NCI-H510A (cell line): ENCODE measurements around the gene MRPL18.
A peak's percentile ranks its signal among the peaks of the same experiment; 100 is the strongest.
"Not testable (repeated sequence)": the region's sequence is repeated elsewhere in the genome, so short reads cannot be mapped to it uniquely, and the experiment has no call there.

ENCODE experiments used
- DNase-seq: peaks from one replicate; lab custom pipeline; 2025; lab: John Stamatoyannopoulos, UW

MRPL18 gene

DNA sequence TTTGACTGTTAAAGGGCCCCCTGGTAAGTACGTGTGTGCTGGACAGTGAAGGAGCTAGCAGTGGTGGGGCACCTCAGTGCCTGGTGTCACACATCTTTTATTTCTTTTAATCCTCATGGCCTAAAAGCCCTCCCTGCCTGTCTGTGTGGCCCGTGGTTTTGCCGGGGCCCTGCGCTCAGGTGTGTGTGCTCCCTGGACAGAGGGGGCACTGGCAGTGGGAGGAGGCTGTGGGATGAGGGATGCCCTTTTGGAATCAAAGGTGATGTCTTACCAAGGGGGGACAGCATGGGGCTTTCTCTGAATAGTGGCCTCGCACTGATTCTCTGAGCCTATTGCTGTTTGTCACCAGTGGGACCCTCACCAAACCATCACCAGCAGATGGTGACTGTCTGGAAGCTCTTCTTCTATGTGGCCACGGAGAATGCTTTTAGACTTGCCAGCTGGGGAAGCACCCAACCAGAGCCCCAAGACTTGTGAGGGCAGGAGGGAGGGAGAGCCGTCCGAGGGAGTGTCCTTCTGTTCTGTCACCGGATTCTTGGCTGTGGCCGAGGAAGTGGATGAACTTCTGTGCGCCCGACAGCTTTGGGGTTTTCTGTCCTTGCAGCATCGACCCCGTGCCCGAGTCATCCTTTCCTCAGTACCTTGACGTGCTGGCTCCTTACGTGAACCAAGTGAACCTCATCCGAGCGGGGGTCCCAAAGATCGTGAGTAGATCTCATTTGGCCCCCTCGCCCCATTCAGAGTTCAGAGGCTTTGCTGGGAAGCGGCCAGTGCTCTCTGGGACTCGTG is 27.9 kb downstream of the MRPL18 start:
- no peak for DNase-seq

DNA sequence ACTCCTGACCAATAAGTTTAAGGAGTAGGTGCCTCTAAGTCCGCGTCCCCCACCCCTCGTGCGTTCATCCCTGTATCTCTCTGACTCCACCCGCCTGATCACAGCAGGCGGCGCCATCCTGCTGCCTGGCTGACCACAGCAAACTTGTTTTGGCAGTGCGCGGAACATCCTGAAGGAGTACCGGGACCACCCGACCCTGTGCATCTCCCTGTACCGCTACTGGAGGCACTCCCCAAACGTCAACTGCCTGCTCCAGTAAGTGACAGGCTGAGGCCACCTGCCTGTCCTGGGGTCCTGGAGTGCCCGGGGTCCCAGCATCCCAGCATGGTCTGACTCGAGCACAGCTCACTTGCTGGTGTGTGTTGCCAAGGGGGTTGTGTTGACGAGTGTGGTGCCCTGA is 28.8 kb downstream of the MRPL18 start:
- DNase-seq = no peak

DNA sequence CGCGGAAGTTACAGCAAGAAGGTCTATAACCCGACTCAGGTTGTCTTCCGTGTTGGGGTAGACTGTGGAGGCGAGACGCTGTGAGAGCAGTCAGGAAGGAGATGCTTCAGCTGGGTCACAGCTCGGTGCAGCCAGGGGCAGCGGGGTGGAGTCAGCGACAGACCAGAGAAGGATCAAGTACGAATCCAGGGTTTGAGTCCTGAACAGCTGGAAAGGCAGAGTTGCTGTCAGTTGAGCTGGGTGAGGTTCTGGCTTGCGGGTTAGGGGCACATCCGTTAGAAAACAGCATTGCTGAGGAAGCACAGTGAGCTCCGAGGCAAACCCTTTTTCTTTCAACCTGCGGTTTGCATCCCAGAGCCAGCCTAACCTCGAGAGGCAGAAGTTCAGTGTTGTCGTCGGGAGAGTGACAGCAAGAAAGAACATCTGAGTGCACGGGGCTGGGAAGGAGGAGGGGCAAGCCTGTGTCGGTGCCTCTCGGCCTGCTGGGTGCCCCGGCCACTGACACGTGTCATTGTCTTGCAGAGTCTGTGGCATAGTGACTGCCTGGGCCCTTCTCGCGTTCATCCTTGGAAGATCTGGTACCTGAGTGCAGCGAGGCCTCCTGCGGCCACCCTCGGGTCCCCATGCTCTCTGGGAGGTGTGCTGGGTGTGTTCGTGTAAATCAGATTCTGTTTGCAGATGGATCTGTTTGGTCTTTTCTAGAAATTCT is 29.8 kb downstream of the MRPL18 start:
- DNase-seq = peak; percentile 9

DNA sequence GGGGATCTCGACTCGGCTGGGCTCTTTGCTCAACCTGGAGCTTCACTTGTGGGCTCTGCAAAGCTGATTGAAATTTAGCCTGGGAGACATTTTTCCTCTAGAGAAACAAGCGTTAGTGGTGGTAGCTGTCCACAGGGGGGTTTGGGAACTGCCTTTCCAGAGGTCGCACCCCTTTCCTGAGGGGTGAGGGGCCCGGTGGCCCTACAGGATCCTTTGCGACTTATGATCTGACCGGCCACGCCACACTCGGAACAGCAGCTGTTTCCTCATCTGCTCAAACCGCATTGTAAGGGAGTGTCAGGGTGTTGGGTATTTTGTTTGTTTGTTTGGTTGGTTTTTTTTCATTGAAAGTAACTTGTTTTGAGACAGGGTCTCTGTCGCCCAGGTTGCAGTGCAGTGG is 30.9 kb downstream of the MRPL18 start:
- DNase-seq = no peak

DNA sequence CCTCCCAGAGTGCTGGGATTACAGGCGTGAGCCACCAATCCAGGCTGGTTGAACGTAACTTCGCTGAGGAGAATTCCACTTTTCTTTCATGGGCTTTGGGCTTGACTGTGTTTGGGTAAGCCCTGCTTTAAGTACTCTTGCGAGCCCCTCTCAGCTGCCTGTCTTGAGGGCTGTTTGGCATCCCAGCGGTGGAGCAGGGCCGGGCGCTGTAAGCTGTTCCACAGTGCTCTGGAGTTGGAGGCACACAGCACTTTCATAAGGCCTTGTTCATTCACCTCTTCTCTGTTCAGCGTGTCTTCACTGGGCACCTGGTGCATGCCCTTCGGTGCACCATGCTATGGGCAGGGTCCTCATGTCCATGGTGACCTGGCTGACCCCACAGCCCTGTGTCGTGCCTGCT is 31.5 kb downstream of the MRPL18 start:
- DNase-seq = no peak

DNA sequence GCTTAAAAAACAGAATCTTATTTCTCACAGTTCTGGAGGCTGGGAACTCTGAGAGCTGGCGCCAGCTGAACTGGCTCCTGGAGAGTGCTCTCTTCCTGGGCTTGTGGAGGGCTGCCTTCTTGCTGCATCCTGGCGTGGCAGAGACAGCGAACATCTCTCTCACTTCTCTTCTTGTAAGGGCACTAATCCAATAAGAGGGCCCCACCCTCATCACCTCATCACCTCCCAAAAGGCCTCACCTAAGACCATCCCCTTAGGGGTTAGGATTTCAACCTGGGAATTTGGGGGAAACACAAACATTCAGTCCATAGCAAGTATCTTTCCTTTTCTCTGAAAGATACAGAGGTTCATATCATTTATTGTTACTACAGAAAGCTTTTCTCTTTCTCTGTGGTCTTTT is 33.7 kb downstream of the MRPL18 start:
- DNase-seq = no peak

DNA sequence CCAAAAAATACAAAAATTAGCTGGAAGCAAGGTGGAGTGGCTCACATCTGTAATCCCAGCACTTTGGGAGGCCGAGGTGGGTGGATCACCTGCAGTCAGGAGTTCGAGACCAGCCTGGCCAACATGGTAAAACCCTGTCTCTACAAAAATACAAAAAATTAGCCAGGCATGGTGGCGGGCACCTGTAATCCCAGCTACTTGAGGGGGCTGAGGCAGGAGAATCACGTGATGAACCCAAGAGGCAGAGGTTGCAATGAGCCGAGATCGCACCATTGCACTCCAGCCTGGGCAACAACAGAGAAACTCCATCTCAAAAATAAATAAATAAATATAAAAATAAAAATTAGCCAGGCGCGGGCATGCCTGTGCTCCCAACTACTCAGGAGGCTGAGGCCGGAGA is 34.4 kb downstream of the MRPL18 start:
- DNase-seq = not testable (repeated sequence)

DNA sequence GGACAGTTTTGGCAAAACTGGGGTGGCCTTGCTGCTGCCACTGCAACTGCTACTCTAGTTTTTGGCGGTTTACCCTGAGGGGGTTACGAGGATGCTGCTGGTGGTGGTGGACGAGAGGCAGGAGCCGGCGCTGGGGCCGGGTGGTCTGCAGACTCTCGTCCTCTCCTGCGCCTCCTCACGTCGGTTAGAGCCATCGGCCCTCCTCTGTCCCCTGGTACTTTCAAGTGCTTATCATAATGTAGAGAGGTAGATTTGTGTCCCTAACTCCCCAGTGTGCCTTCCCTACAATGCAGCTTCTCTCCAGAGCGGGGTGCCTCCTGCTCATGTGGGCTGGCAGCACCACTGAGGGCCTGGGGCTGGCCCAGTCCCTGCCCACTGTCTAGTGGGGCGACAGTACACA is 35.7 kb downstream of the MRPL18 start:
- no peak for DNase-seq

DNA sequence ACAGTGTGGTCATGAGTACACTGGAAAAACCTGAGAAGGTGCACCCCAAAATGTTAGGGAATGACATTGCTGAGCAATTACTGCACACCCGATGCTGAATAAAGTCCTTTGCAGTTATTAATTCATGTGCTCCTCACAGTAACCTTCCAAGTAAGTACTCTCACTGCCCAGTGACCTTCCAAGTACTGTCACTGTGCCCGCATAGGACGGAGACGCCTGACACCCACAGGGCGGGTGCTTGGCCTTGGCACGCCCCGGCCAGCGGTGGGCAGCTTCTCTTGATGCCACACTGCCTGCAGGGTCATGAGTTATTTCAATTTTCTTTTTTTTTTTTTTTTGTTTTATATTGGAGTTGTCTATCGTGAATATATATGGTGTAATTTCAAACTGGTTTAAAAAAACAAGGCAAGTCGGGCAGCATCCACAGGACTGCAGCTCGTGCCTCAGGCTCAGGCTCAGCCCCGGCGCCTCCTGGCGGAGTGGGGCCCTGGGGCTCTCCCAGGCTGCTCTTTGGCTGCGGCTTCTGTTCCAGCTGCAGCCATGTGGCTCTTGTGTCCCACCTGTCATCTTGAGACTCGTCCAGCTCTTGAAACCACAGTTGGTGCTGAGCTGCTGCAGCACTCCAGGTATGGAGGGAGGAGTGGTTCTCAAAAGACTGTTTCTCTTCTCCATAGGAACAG is 36.8 kb downstream of the MRPL18 start:
- DNase-seq = peak; percentile 57

DNA sequence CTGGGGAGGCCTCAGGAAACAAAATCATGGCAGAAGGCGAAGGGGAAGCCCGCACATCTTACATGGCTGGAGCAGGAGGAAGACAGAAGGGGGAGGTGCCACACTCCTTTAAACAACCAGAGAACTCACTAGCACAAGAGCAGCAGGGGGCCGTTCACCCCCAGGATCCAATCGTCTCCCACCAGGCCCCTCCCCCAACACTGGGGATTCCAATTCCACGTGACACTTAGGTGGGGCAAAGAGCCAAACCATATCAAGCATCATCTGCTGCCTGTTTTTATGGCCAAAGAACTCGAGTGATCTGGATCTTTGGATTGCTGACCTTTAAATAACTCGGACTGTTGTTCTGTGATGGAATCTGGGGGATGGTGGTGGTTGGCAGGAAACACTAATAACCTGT is 37.8 kb downstream of the MRPL18 start:
- no peak for DNase-seq

DNA sequence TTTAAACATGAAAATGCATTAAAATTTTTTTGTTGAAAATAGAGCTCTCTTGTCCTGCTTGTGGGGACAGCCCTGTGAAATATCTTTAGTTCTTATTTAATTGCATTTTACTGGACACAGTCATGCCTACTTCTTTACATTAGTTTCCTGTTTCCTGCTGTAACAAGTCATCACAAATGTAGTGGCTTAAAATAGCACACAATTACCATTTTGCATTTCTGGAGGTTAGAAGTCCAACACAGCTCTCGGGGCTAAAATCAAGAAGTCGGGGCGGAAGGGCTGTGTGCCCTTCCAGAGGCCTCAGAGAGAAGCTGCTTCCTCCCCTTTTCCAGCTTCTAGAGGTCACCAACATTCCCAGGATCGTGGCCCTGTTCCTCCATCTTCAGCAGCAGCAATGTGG is 39.3 kb downstream of the MRPL18 start:
- DNase-seq = no peak

DNA sequence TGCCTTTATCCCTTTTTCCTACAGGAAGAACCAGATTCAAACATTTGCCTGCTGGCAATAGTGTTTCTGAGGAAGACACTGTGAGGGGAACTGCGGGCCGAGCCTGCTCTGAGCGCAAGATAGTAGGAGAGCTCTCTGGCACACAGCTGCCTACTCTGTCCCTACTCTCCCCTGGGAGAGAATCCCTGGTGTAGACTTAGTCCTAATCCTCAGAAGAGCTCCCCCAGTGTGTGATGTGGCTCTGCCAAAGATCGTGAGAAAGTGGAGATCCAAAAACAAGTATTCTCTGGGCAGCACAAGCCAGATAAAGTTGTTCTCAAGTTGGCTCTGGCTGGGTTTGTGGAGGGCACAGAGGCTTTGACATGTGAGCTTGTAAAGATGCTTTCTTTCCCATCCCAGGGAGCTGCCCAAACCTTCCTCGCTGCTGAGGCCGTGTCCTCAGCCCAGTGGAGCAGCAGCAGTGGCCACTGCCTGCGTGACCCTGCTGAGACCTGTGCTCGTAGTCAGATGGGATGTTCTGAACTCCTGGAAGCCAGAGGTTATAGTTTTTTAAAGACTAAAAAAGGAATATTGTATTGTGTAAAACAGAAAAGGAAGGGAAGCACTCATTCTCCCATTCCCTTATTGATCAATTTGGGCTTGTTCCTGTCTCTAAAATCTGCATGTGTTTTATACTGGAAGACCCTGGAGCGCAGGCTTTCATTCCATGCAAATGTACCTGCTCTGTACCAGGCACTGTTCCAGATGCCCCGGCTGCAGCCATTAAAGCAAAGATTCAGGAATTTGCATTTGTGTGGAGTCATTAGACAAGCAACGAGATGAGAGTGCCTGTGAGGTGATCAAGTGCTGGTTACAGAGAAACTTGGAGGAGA is 40.5 kb downstream of the MRPL18 start:
- no peak for DNase-seq

DNA sequence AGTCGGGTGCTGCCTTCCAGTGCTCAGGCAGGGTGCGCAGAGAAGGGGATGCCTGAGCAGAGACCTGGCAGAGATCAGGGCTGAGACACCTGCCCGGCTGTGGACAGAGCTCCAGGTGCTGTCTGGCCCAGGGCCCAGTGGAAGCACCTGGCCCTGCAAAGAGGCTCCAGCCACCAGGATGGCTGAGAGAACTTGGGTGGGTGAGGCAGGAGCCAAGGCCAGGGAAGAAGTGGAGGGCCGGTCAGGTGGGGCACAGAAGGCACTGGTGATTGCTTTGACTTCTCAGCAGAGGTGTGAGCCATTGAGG is 41.1 kb downstream of the MRPL18 start:
- no peak for DNase-seq

DNA sequence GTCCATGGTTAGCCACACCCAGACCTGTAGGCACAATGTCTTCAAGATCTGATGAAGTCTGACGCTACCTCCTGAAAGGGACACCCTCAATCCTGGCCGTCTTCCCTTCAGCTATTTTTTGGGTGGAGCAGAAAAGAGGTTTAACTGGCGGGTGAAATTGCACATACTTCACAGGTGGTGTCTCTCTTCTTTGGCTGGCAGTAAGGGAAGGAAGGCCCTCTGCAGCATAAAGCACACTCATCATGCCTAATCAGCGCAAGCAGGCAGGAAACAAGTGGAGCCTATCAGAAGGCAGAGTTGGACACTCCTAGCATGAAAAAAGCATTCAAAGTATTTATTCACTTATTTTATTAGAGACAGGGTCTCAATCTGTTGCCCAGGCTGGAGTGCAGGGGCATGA is 42.7 kb downstream of the MRPL18 start:
- no peak for DNase-seq

DNA sequence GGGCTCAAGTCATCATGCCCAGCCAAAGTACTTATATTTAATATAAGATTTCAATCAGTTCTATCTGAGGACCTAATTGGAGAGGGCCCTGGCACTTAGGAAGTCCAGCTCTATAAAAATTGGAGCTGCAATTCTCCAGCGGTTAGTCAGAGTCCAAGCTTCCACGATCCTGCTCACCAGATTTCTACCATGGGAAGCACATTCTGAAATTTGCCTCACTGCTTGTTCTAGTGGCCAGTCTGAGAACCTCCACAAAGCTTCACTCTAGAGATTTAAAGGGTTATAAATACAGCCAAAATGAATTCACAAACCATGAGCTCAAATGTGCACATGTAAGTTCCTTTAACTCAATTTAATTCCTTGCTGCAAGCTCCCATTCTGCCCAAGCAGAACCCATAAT is 43.3 kb downstream of the MRPL18 start:
- no peak for DNase-seq

DNA sequence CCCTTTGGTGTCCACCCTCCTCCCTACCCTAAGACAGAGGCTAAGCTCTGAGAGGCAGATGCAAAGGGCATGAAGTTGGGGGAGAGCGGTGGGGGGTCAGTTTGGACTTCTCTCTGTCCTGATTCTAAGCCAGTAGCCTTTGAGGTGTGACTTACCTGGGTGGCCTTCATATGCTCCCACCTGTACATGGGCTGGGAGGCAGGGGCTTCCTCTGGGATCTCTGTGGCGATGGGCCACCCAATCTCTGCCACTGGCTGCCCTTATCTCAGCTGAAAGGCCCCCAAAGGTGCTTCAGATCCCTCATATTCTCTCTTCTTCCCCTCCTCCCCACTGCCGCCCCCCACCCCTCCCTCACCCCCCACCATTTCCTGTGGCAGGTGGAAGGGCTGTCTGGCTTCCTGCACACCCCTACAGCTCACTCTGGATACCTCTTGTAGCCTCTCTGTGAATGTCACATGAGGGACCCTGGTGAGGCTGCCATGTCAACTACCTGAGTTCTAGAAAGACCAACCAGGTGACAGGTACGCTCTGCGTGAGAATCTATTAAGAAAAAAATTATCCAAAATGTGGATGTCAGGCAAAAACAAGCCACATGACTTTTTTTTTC is 43.8 kb downstream of the MRPL18 start:
- DNase-seq = no peak

DNA sequence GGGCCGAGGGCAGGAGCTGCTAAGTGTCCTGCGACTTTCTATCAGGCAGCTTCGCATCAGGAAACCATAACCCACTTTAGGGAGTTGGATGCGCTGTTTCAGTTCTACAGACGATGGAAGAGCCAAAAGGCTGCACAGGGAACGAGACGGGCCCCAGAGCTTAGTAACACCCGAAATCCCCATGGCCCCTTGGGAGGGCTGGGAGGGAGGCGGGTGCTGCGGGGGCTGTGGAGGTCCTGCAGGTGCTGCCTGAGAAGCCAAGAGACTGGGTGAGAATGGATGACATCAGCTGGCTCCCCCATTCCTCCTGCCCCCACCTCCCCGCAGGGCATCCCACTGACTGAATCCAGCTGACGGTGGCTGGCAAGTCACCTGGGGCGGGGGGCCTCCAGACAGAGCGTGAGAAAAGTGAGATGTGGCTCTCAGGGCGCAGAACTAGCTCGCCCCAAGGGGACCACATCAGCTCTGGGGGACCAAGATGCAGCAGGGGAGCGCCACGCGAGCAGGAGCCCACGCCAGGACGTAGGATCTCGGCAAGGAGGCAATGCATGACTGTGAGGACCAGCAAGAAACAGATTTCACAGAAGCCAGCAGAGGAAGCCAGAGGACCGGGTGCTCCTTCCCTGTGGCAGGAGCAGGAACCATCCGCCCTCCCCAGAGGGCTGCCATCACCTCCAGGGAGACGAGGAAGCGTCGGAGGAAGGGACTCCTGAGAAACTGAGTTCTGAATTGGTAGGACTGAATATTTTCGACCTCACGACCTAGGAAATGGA is 46.6 kb downstream of the MRPL18 start:
- no peak for DNase-seq

DNA sequence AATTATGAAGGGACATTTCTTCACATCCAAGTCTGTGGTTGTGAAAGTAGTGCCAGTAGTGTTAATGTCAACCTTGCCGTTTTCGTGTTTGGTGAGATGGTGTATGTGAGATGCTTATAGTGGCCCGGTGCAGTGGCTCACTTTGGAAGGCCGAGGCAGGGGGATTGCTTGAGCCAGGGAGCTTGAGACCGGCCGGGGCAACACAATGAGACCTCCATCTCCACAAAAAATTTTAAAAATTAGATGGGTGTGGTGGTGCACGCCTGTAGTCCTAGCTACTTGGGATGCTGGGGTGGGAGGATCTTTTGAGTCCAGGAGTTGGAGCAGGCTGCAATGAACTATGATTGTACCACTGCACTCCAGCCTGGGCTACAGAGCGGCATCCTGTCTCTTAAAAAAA is 47.2 kb downstream of the MRPL18 start:
- no peak for DNase-seq

DNA sequence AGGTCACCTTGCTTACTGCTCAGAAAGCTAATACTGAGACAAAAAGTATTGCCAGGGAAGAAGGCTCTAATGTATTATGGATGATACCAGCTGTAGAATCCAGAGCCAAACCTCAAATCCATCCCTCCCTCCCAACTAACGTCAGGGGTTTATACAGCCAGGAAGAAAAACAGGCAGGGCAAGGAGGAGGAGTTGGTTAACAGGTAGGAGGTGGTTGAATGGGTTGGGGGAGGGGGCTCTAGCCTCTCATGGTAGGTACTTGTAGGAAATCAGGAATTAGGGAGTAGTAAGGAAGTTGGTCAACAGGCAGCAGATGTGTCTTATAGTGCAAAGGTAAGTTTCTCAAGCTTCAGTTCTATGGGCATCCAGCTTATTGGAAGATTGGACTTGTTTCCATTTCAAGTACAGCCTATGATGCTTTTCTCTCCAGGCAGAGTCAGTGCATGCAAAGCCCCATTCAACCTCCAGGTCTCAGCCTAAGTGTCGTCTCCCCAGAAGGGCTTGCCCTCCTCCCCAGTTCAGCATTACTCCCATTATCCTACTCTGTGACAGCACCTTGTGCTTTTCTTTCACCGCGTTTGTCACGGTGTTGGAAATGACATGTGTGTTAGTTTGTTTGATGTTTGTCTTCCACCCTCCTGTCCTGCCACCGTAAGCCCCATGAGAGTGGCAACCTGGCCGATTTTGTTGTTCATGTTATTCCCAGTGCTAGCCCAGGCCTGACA is 47.9 kb downstream of the MRPL18 start:
- no peak for DNase-seq

DNA sequence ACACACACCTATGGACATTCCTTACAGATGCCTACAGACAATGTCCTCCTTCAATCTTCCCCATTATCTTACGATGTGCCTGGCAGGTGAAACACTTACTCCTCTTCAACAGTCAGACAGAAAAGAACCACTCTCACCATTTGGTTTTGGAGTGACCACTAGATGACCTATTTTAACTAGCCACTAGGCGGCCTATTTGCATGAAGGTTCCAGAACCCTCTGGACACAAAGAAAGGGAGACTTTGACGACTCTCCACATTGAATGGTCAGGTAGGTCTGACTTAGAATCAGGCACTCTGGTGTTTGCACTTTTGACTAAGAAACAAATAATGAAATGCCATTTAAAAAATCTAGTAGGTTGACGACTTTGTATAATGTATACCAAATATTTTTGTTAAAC is 51.8 kb downstream of the MRPL18 start:
- no peak for DNase-seq
